H9 (cell line): ENCODE results near the gene NKAIN2. TPM values are rescaled to one million over a fixed set of nuclear protein-coding genes. Genes with fewer than 3 reads are reported as not detected.

ENCODE experiments used
- DNase-seq: peaks from one replicate; pipeline ENCODE4 v3.0.0-alpha.2; 2017
- H2AFZ ChIP-seq: one replicate; pipeline ENCODE4 v1.6.1; 2013; ENCODE audit warnings: mild to moderate bottlenecking, low read length, control low read depth, moderate library complexity
- H2AK5ac ChIP-seq: 2 replicates; pipeline ENCODE4 v1.6.1; 2013; ENCODE audit warnings: low read length, control low read depth, mixed read lengths; ENCODE audit not compliant: insufficient read length
- H2BK120ac ChIP-seq: one replicate; pipeline ENCODE4 v1.6.1; 2013; ENCODE audit warnings: low read depth, mild to moderate bottlenecking, low read length, control low read depth, inconsistent platforms; ENCODE audit not compliant: poor library complexity, severe bottlenecking
- H2BK12ac ChIP-seq: 2 replicates; pipeline ENCODE4 v1.6.1; 2013; ENCODE audit warnings: low read length, control low read depth, mixed read lengths, low read depth; ENCODE audit not compliant: insufficient read length
- H2BK15ac ChIP-seq: 2 replicates; pipeline ENCODE4 v1.6.1; 2013; ENCODE audit warnings: low read depth, low read length, control low read depth
- H2BK20ac ChIP-seq: one replicate; pipeline ENCODE4 v1.6.1; 2013; ENCODE audit warnings: low read depth, mild to moderate bottlenecking, low read length, control low read depth, inconsistent platforms; ENCODE audit not compliant: poor library complexity, severe bottlenecking
- H2BK5ac ChIP-seq: 2 replicates; pipeline ENCODE4 v1.6.1; 2013; ENCODE audit warnings: low read length, control low read depth, mixed read lengths; ENCODE audit not compliant: insufficient read length
- H3K14ac ChIP-seq: 2 replicates; pipeline ENCODE4 v1.6.1; 2013; ENCODE audit warnings: low read length, control low read depth; ENCODE audit not compliant: insufficient read depth
- H3K18ac ChIP-seq: 2 replicates; pipeline ENCODE4 v1.6.1; 2013; ENCODE audit warnings: low read depth, mild to moderate bottlenecking, mixed read lengths, low read length, control low read depth; ENCODE audit not compliant: insufficient read length
- H3K23ac ChIP-seq: 2 replicates; pipeline ENCODE4 v1.6.1; 2013; ENCODE audit warnings: low read length, control low read depth, mixed read lengths, low read depth; ENCODE audit not compliant: insufficient read length
- H3K23me2 ChIP-seq: 2 replicates; pipeline ENCODE4 v1.6.1; 2013; ENCODE audit warnings: low read depth, mild to moderate bottlenecking, mixed read lengths, low read length, control low read depth; ENCODE audit not compliant: insufficient read length, poor library complexity, severe bottlenecking
- H3K27ac ChIP-seq: 2 replicates; pipeline ENCODE4 v1.5.1; 2013; ENCODE audit warnings: low read length, control low read depth, mixed read lengths, low read depth; ENCODE audit not compliant: insufficient read length
- H3K27me3 ChIP-seq: 2 replicates; pipeline ENCODE4 v1.6.1; 2013; ENCODE audit warnings: low read length, control low read depth, inconsistent platforms; ENCODE audit not compliant: insufficient read depth
- H3K4ac ChIP-seq: 2 replicates; pipeline ENCODE4 v1.6.1; 2013; ENCODE audit warnings: low read depth, mild to moderate bottlenecking, control low read depth, inconsistent platforms, low read length, moderate library complexity
- H3K4me1 ChIP-seq: 2 replicates; pipeline ENCODE4 v1.6.1; 2013; ENCODE audit warnings: low read length, control low read depth, inconsistent platforms; ENCODE audit not compliant: insufficient read depth
- H3K4me2 ChIP-seq: 2 replicates; pipeline ENCODE4 v1.6.1; 2013; ENCODE audit warnings: low read length, control low read depth, mixed read lengths; ENCODE audit not compliant: insufficient read length, insufficient read depth
- H3K56ac ChIP-seq: 2 replicates; pipeline ENCODE4 v1.6.1; 2013; ENCODE audit warnings: low read depth, mild to moderate bottlenecking, mixed read lengths, low read length, control low read depth; ENCODE audit not compliant: insufficient read length
- H3K79me1 ChIP-seq: 2 replicates; pipeline ENCODE4 v1.6.1; 2013; ENCODE audit warnings: low read depth, mild to moderate bottlenecking, moderate library complexity, low read length, control low read depth, inconsistent platforms; ENCODE audit not compliant: insufficient read depth, poor library complexity, severe bottlenecking
- H3K79me2 ChIP-seq: 2 replicates; pipeline ENCODE4 v1.6.1; 2013; ENCODE audit warnings: low read length, control low read depth, inconsistent platforms; ENCODE audit not compliant: insufficient read depth
- H3K9ac ChIP-seq: 2 replicates; pipeline ENCODE4 v1.6.1; 2013; ENCODE audit warnings: low read length, control low read depth, mixed read lengths; ENCODE audit not compliant: insufficient read length; ENCODE audit errors: extremely low read depth
- H3K9me3 ChIP-seq: one replicate; pipeline ENCODE4 v1.6.1; 2013; ENCODE audit warnings: low read depth, low read length, inconsistent platforms; ENCODE audit not compliant: control insufficient read depth
- H3T11ph ChIP-seq: one replicate; pipeline ENCODE4 v1.6.1; 2013; ENCODE audit warnings: mild to moderate bottlenecking, low read length, control low read depth, inconsistent platforms
- H4K20me1 ChIP-seq: one replicate; pipeline ENCODE4 v1.6.1; 2013; ENCODE audit not compliant: control insufficient read depth, insufficient read length, insufficient read depth
- H4K5ac ChIP-seq: 2 replicates; pipeline ENCODE4 v1.6.1; 2013; ENCODE audit warnings: low read depth, mild to moderate bottlenecking, mixed read lengths, low read length, control low read depth; ENCODE audit not compliant: insufficient read length
- H4K8ac ChIP-seq: replicated peaks from 2 replicates; pipeline ENCODE4 v1.6.1; 2013; ENCODE audit warnings: low read length, control low read depth, mixed read lengths, low read depth; ENCODE audit not compliant: insufficient read length
- H4K91ac ChIP-seq: 2 replicates; pipeline ENCODE4 v1.6.1; 2013; ENCODE audit warnings: low read depth, mild to moderate bottlenecking, moderate library complexity, mixed read lengths, low read length, control low read depth; ENCODE audit not compliant: insufficient read length
- H3K27ac Mint-ChIP-seq, 3 experiments: 2 replicates in 2 of 3; 3 replicates in 1 of 3; pipeline ENCODE4 v1.8.0; 2020 to 2021; ENCODE audit warnings: mixed read lengths in 3 of 3, mild to moderate bottlenecking in 1 of 3, moderate library complexity in 1 of 3
- H3K27me3 Mint-ChIP-seq: 2 replicates; pipeline ENCODE4 v1.8.0; 2021; ENCODE audit warnings: low read depth, mild to moderate bottlenecking, moderate library complexity, mixed read lengths
- H3K36me3 Mint-ChIP-seq, 3 experiments: 2 replicates in 2 of 3; 3 replicates in 1 of 3; pipeline ENCODE4 v1.8.0; 2020 to 2021; ENCODE audit warnings: low read depth in 3 of 3, mixed read lengths in 3 of 3; ENCODE audit not compliant: insufficient read depth in 1 of 3
- H3K4me1 Mint-ChIP-seq, 2 experiments: 2 replicates each; pipeline ENCODE4 v1.8.0; 2020; ENCODE audit warnings: mixed read lengths in 2 of 2
- H3K4me3 Mint-ChIP-seq, 2 experiments: 2 replicates in 1 of 2; 3 replicates in 1 of 2; pipeline ENCODE4 v1.8.0; 2020 to 2021; ENCODE audit warnings: mild to moderate bottlenecking in 2 of 2, mixed read lengths in 2 of 2, moderate library complexity in 1 of 2
- H3K9me3 Mint-ChIP-seq, 2 experiments: 2 replicates in 1 of 2; 3 replicates in 1 of 2; pipeline ENCODE4 v1.8.0; 2020; ENCODE audit warnings: mild to moderate bottlenecking in 2 of 2, mixed read lengths in 2 of 2, moderate library complexity in 1 of 2
- total RNA-seq: library from RNA; stranded (reverse); gene quantifications from 2 replicates; pipeline ENCODE4 v1.2.1, GENCODE V29; 2021
- TF ChIP-seq, protein P1 (sequence below): fragments of 200-600 bp; sonication (generic); conservative IDR thresholded peaks from 3 replicates; pipeline ENCODE4 v1.8.0; 2021; ENCODE audit warnings: antibody characterized with exemption, mild to moderate bottlenecking

Gene NKAIN2
- total RNA-seq, 1 experiment from 2014 or later: 0.17 TPM

DNA sequence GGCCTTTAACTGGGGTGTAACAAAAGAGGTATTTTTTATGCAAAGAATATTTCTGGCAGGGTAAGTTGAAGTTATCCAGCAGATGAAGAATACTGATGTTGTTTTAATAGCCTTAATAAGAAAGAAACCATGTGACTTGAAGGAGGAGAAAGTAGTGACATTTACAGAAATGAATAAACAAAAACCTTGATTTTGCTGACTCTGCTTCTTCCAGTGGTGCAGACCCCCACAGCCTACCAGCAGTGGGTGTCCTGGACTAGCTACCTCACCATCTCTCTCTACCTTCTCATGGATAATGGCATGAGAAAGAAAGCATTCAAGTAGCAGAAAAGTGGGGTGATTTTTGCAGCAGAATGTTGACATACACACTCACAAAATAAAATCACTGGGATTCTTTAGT, 996.0 kb downstream of the NKAIN2 start:
- Histone ChIP-seq H3K9ac (no peak overlapping the region), H3K27ac (no peak overlapping the region), H2BK12ac (no peak overlapping the region), H3K9me3 (no peaks in the 10 kb centered on the region), H2BK15ac (no peak overlapping the region), H2BK5ac (no peak overlapping the region), H3K79me1 (no peaks in the 10 kb centered on the region), H3K14ac (no peak overlapping the region), H3K18ac (no peak overlapping the region), H3K4me1 (no peaks in the 10 kb centered on the region), H3K4me2 (no peak overlapping the region), H4K91ac (no peak overlapping the region), H3K23ac (no peak overlapping the region), H2BK20ac (no peak overlapping the region), H3K27me3 (no peaks in the 10 kb centered on the region), H4K20me1 (no peaks in the 10 kb centered on the region), H3K56ac (no peak overlapping the region), H3K79me2 (no peaks in the 10 kb centered on the region), H3K23me2 (no peaks in the 10 kb centered on the region), H4K5ac (no peak overlapping the region), H3K4ac (no peak overlapping the region), H4K8ac (no peak overlapping the region), H2AK5ac (no peak overlapping the region), H2BK120ac (no peak overlapping the region), H3T11ph (no peak overlapping the region), H2AFZ (no peak overlapping the region)
- DNase-seq: no peak
- peaks cover 4 to 8% of the 10 kb centered on the region in 2 experiments for H3K9me3 Mint-ChIP-seq
- peaks cover 0 to 17% of the 10 kb centered on the region in 2 experiments; a peak in 3 of 4 replicates for H3K4me1 Mint-ChIP-seq
- H3K27me3 Mint-ChIP-seq: no peaks in the 10 kb centered on the region
- no peak overlapping the region for H3K4me3 Mint-ChIP-seq
- no peak overlapping the region for H3K27ac Mint-ChIP-seq
- H3K36me3 Mint-ChIP-seq: peaks cover 0 to 8% (median 0%) of the 10 kb centered on the region in 3 experiments; a peak in 3 of 7 replicates
- TF ChIP-seq, protein P1, sequence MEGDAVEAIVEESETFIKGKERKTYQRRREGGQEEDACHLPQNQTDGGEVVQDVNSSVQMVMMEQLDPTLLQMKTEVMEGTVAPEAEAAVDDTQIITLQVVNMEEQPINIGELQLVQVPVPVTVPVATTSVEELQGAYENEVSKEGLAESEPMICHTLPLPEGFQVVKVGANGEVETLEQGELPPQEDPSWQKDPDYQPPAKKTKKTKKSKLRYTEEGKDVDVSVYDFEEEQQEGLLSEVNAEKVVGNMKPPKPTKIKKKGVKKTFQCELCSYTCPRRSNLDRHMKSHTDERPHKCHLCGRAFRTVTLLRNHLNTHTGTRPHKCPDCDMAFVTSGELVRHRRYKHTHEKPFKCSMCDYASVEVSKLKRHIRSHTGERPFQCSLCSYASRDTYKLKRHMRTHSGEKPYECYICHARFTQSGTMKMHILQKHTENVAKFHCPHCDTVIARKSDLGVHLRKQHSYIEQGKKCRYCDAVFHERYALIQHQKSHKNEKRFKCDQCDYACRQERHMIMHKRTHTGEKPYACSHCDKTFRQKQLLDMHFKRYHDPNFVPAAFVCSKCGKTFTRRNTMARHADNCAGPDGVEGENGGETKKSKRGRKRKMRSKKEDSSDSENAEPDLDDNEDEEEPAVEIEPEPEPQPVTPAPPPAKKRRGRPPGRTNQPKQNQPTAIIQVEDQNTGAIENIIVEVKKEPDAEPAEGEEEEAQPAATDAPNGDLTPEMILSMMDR: no peak
